Activated CD8-positive, alpha-beta memory T cell treated with anti-CD3 and anti-CD28 coated beads, Interleukin-2, amount 10 ng/mL, durations not matched to agents 7 days and 5 days (primary cell): Measurements from ENCODE around the gene CMIP. TPM values are rescaled to one million over a fixed set of nuclear protein-coding genes. Genes with fewer than 3 reads are reported as not detected.
A peak's percentile ranks its signal among the peaks of the same experiment; 100 is the strongest.

Source experiments
- ATAC-seq: fragments of 150-1000 bp; cut with Tn5 transposase; one replicate; pipeline ENCODE4 v1.10.0; 2021; ENCODE audit warnings: moderate library complexity
- CTCF ChIA-PET: fragments of 350-600 bp; sonication (Branson Sonifier 250); formaldehyde crosslinking; loops from one replicate; lab custom pipeline; 2021; ENCODE audit warnings: antibody characterized with exemption; lab: Charles Lee
- DNase-seq: peaks from one replicate; pipeline ENCODE4 v3.0.0-alpha.2; 2020
- H3K27ac Mint-ChIP-seq: one replicate; pipeline ENCODE4 v1.8.0; 2021; ENCODE audit warnings: mild to moderate bottlenecking, mixed read lengths
- H3K27me3 Mint-ChIP-seq: one replicate; pipeline ENCODE4 v1.8.0; 2021; ENCODE audit warnings: mixed read lengths
- H3K36me3 Mint-ChIP-seq: one replicate; pipeline ENCODE4 v1.8.0; 2021; ENCODE audit warnings: mild to moderate bottlenecking, mixed read lengths
- H3K4me1 Mint-ChIP-seq: one replicate; pipeline ENCODE4 v1.8.0; 2021; ENCODE audit warnings: mixed read lengths
- H3K4me3 Mint-ChIP-seq: one replicate; pipeline ENCODE4 v1.8.0; 2021; ENCODE audit warnings: mild to moderate bottlenecking, moderate library complexity, mixed read lengths
- H3K9me3 Mint-ChIP-seq: one replicate; pipeline ENCODE4 v1.8.0; 2022; ENCODE audit warnings: low read depth, mixed read lengths
- microRNA-seq: library from miRNA; unstranded; fragments of <30 nt; microRNA quantifications from one replicate; pipeline ENCODE4 v1.2.0, GENCODE V29; 2022
- total RNA-seq, 2 experiments: library from RNA; stranded (reverse); gene quantifications; one replicate each; pipeline ENCODE4 v1.2.3, GENCODE V29; 2021

CMIP gene
- total RNA-seq, 2 experiments from 2014 or later, result 77.4 to 98.8 TPM

DNA sequence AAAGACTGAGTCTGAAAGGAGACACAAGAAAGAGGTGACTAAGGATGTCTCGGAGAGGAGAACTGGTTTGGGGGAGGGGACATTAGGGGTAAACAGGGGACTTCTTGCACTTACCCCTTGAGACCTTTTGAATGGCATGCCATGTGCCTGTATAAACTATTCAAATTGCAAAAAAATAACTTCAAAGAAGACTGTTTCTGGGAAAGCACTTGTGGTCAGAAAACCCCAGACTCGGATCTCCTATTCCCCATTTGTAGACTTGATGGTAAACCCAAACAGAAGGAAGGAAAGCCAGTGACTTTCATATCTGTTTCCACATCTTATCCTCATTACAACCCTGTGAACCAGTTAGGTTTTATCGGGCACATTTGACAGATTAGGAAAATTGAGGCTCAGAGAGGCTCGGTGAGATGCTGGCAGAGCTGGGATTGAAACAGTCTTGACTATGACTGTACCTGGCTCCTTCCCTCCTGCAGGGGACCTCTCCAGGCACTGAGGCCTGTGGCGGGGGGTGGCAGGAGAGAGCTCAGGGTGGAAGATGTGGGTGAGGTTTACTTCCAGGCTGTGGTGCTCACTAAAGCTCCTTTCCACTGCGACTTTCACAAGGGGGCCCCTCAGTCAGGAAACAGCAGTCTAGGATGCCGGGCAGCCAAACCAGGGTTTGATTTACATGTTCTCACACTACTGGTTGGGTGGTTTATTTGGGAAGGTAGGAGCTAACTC is 304.0 kb downstream of the CMIP start:
- no peak overlapping the region for H3K4me3 Mint-ChIP-seq
- CTCF ChIA-PET, result interaction anchor here (0.8 to 5.0 kb wide), 8 partner anchors 9 to 345 kb away, joined by 3 to 30 read pairs (median 5); no protein-coding TSS in a partner anchor
- DNase-seq, result peak; percentile 54
- H3K9me3 Mint-ChIP-seq, result no peaks in the 10 kb centered on the region
- no peaks in the 10 kb centered on the region for H3K27me3 Mint-ChIP-seq
- peaks cover 41% of the 10 kb centered on the region for H3K4me1 Mint-ChIP-seq
- no peak for ATAC-seq
- no peaks in the 10 kb centered on the region for H3K36me3 Mint-ChIP-seq
- peak overlapping the region; percentile 52 for H3K27ac Mint-ChIP-seq

DNA sequence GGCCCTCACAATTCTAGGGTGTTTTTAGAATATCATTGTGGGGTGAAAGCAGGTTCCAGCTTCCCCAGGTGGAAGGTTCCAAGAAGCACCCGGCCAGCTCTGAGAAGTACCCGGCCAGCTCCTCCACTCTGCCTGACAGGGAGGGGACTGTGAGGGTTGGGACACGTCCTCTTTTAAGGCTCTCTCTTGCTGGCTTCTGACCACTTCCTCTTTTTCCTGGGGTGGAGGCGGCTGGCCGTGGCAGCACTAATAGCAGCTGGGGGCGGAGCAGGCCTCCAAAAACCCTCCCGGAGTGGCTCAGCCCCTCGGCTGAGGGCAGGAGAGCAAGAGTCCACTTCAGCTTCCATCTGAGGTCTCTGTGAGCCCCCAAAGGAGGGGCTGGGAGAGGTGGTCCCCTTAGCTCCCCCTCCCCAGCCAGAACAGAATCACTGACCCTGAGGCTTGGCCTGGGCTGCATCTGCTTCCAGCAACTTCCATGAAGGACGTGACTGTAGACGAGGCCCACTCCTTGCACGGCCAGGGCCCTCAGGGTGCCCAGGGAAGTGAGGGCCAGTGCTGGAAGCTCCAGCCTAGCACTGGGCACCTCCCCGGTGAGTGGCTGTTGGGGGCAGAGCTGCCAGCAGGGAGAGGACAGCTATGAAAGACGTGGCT is 307.7 kb downstream of the CMIP start:
- CTCF ChIA-PET, result interaction anchor here (1.0 to 5.0 kb wide), 7 partner anchors 9 to 133 kb away, joined by 3 to 30 read pairs (median 3); no protein-coding TSS in a partner anchor
- H3K27me3 Mint-ChIP-seq, result no peaks in the 10 kb centered on the region
- ATAC-seq (peak; percentile 17), DNase-seq (no peak)
- H3K27ac Mint-ChIP-seq, result no peak overlapping the region
- no peaks in the 10 kb centered on the region for H3K36me3 Mint-ChIP-seq
- H3K4me1 Mint-ChIP-seq, result peaks cover 41% of the 10 kb centered on the region
- no peak overlapping the region for H3K4me3 Mint-ChIP-seq
- H3K9me3 Mint-ChIP-seq, result no peaks in the 10 kb centered on the region

- no peaks in the 10 kb centered on the region for H3K36me3 Mint-ChIP-seq
- H3K9me3 Mint-ChIP-seq, result no peaks in the 10 kb centered on the region
- H3K27me3 Mint-ChIP-seq, result no peaks in the 10 kb centered on the region
- H3K4me1 Mint-ChIP-seq, result peaks cover 43% of the 10 kb centered on the region
- CTCF ChIA-PET, result interaction anchor here (1.0 to 5.0 kb wide), 4 partner anchors 13 to 121 kb away, joined by 3 to 30 read pairs (median 5); no protein-coding TSS in a partner anchor
- DNase-seq (no peak), ATAC-seq (no peak)
- H3K4me3 Mint-ChIP-seq, result no peak overlapping the region
- H3K27ac Mint-ChIP-seq, result no peak overlapping the region
Measured at GRCh38 chr16:81752876-81753227, 308.2 kb downstream of the CMIP start.

GRCh38 chr16:81754858-81755257 is 310.2 kb downstream of the CMIP start:
- Mint-ChIP-seq H3K9me3 (no peaks in the 10 kb centered on the region), H3K4me3 (no peak overlapping the region), H3K27me3 (no peaks in the 10 kb centered on the region), H3K36me3 (no peaks in the 10 kb centered on the region), H3K4me1 (peaks cover 38% of the 10 kb centered on the region), H3K27ac (no peak overlapping the region)
- ATAC-seq (no peak), DNase-seq (no peak)
- CTCF ChIA-PET, result interaction anchor here (1.7 to 1.8 kb wide), 2 partner anchors 38 to 119 kb away, joined by 4 read pairs; no protein-coding TSS in a partner anchor

DNA sequence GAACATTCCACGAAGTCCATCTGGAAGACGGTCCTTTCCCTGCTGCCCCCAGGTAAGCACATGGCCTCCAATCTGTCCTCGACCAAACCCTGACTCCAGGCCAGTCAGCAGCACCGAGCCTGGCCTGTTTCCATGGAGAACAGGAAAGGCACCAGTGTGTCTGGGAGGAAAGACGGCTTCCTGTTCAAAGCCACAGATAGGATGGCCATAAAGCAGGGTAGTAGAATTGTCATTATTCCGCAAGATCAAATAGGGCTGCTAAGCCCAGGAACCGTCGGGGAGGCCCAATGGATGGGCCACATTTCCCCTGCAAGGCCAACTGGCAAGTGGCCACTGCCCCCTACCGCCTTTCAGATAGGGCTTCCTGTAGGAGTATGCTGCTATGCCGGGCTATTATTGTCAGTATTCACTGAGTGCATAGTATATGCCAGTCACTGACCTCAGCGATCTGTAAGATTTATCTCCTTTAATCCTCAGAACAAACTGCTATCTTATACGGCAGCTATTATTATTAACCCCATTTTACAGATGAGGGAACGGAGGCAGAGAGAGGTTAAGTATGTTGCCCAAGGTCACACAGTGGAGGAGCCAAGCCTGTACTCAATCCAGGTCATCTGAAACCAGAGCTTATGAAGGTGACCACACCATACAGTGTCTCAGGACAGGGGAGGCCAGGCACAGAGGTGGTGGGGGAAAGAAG is 311.5 kb downstream of the CMIP start:
- no peaks in the 10 kb centered on the region for H3K36me3 Mint-ChIP-seq
- H3K4me3 Mint-ChIP-seq, result no peak overlapping the region
- no peaks in the 10 kb centered on the region for H3K9me3 Mint-ChIP-seq
- ATAC-seq (no peak), DNase-seq (no peak)
- no peak overlapping the region for H3K27ac Mint-ChIP-seq
- H3K27me3 Mint-ChIP-seq, result no peaks in the 10 kb centered on the region
- peaks cover 37% of the 10 kb centered on the region for H3K4me1 Mint-ChIP-seq
- CTCF ChIA-PET, result interaction anchor here (1.3 to 1.7 kb wide), 3 partner anchors 9 to 118 kb away, joined by 3 to 4 read pairs (median 4); no protein-coding TSS in a partner anchor

DNA sequence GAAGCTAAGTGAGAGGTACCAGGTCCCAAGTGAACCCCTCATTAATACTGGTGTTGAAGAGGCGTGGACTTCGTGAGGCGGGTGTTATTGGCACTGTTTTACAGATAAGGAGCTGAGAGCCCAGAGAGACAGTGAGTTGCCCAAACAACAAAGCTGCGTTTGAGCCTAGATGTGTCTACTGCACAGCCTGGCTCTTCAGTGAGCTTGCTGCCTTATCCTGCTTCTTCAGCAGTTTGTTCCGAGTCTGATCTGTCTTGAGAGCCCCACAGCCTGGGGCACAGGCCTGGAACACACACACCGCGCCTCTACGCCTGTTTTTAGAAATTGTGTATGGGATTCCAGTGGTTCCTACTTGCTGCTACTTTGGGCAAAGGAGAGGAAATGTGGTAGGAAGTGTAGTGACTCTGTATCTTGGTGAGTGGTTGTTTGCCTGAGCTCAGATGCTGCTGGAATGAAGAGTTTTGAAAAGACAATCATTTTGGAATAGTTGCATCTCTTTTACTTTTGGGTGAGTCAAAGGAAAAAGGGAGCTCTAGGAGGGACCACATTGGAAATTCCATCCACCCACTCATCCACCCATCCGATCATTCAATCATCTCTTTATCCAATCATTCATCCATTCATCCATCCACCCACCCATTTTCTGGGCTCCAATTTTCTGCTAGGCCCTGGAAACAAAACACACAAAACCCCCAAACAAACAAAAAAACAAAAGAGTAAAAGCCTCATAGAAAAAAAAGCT is 312.2 kb downstream of the CMIP start:
- Mint-ChIP-seq H3K4me3 (no peak overlapping the region), H3K27me3 (no peaks in the 10 kb centered on the region), H3K27ac (no peak overlapping the region), H3K36me3 (no peaks in the 10 kb centered on the region), H3K4me1 (peaks cover 32% of the 10 kb centered on the region), H3K9me3 (no peaks in the 10 kb centered on the region)
- DNase-seq (no peak), ATAC-seq (no peak)
- CTCF ChIA-PET, result interaction anchor here (1.3 to 1.4 kb wide), 2 partner anchors 9 to 118 kb away, joined by 3 to 4 read pairs; no protein-coding TSS in a partner anchor

GRCh38 chr16:81758376-81758775 is 313.8 kb downstream of the CMIP start:
- peaks cover 24% of the 10 kb centered on the region for H3K4me1 Mint-ChIP-seq
- H3K9me3 Mint-ChIP-seq, result no peaks in the 10 kb centered on the region
- no peak overlapping the region for H3K4me3 Mint-ChIP-seq
- DNase-seq (no peak), ATAC-seq (no peak)
- H3K36me3 Mint-ChIP-seq, result no peaks in the 10 kb centered on the region
- no peak overlapping the region for H3K27ac Mint-ChIP-seq
- CTCF ChIA-PET, result no interaction called here
- no peaks in the 10 kb centered on the region for H3K27me3 Mint-ChIP-seq

Small RNAs within 50 kb of the gene (microRNA-seq; reads per million reads assigned to microRNA genes)
- gene MIR6504 (not detected), gene MIR7854 (8.9 reads per million, percentile 27 among the genes with 10 or more reads in this experiment)

Other genes with a start within 250 kb of the CMIP start
- not detected for gene BCO1, start 206.1 kb upstream of the CMIP start, total RNA-seq
- gene GAN, start 129.8 kb upstream of the CMIP start, total RNA-seq, result 10 to 100 TPM in 1 of 2 experiments, 1 to 10 TPM in 1; 8.1 to 10.3 TPM